Glomerular visceral epithelial cell (primary cell): ENCODE data around the gene CHAC1.
A peak's percentile ranks its signal among the peaks of the same experiment; 100 is the strongest.
"Not testable (repeated sequence)": the region's sequence is repeated elsewhere in the genome, so short reads cannot be mapped to it uniquely, and the experiment has no call there.

Experiments
- DNase-seq: peaks from one replicate; pipeline ENCODE4 v3.0.0-alpha.2; 2016; ENCODE audit errors: extremely low spot score

The CHAC1 gene

GRCh38 chr15:40957041-40957555, 3.8 kb downstream of the CHAC1 start:
- DNase-seq, result no peak

DNA sequence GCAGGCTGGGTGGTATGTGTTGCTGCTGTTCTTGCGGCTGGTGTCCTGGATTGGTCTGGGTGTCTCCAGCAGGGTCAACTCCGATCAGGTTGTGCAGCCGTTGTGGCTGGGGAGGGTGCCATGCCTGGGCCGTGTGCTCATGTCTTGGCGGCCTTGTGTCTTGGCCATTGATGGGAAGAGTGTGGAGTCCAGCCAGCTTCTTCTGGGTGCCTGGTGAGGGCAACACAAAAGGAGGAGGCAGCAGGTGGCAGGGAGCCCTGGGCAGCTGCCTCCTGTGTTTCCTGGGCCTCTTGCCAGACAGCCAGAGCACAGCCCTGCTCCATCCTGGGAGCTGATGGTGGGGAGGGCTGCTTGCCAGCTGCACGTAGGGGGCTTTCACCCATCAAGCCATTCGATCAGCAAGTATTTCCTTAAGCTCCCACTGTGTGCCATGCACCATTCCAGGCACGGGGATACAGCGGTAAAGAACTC, 4.3 kb downstream of the CHAC1 start:
- no peak for DNase-seq

GRCh38 chr15:40958146-40958545, 4.9 kb downstream of the CHAC1 start:
- no peak for DNase-seq

DNA sequence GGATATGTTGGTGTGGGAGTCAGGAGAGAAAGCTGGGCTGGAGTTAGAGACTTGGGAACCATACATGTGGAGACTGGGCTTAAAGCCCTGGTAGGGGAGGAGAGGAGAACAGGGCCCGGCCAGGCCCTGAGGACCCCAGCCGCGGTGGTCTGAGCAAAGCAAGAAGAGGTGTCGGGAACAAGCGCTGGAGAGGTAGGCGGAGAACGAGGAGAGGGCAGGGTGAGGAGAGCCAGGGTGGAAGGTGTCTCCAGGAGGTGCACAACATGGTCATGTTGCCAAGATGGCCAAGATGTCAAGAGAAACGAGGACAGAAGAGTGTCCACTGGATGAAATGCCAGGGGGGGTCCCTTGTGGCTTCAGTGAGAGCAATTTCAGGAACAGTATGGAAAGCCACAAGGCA, 5.5 kb downstream of the CHAC1 start:
- DNase-seq, result no peak

- DNase-seq, result no peak
These were observed 6.3 kb downstream of the CHAC1 start for GRCh38 chr15:40959331-40960141.

DNA sequence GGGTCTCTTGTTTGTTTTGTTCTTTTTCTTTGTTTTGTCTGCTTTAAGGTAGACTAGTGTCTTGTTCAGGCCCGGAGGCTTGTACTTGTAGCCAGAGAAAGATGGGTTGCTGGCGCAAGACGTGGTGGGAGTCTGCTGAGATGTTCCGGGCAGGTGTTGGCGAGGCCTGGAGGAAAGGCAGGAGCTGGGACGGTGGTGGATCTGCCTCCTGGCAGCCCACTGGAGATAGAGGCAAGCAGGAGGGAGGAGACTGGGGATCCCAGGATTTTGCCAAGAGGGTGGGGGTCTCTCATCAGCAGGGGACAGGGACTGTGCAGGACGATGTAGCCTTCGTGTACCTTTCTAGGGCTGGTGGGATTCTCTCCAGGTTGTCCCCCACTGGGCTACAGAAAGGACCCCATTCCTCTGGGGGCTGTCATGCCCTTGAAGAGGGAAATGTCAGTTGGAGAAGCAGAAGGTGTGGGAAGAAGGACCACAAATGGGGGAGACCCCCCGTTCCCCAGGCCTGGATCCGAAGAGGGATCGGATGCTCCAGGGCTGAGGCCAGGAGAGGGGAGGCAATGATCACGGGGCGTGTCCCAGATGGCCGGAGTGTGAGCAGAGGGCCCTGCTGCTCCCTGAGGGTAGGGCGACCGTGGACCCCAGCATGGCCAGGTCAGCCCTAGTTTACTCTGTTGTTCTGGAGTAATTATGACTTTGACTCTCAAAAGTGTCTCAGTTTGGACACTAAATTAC, 7.0 kb downstream of the CHAC1 start:
- no peak for DNase-seq

GRCh38 chr15:40960925-40961324, 7.7 kb downstream of the CHAC1 start:
- DNase-seq, result no peak

DNA sequence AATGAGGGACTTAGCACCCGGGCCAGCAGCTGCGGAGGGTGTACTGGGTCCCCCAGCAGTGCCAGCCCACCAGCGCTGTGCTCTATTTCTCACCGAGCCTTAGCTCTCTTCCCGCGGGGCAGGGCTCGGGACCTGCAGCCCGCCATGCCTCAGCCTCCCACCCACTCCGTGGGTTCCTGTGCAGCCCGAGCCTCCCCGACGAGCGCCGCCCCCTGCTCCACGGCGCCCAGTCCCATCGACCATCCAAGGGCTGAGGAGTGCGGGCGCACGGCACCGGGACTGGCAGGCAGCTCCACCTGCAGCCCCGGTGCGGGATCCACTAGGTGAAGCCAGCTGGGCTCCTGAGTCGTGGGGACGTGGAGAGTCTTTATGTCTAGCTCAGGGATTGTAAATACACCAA, 8.5 kb downstream of the CHAC1 start:
- not testable (repeated sequence) for DNase-seq

DNA sequence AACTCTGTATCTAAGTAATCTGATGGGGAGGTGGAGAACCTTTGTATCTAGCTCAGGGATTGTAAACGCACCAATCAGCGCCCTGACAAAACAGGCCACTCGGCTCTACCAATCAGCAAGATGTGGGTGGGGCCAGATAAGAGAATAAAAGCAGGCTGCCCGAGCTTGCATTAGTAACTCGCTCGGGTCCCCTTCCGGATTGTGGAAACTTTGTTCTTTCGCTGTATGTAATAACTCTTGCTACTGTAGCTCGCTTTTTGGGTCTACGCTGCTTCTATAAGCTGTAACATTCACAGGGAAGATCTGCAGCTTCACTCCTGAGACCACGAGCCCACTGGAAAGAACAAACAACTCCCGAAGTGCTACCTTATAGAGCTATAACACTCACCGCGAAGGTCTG, 9.0 kb downstream of the CHAC1 start:
- not testable (repeated sequence) for DNase-seq

GRCh38 chr15:40963201-40963600, 9.9 kb downstream of the CHAC1 start:
- no peak for DNase-seq

DNA sequence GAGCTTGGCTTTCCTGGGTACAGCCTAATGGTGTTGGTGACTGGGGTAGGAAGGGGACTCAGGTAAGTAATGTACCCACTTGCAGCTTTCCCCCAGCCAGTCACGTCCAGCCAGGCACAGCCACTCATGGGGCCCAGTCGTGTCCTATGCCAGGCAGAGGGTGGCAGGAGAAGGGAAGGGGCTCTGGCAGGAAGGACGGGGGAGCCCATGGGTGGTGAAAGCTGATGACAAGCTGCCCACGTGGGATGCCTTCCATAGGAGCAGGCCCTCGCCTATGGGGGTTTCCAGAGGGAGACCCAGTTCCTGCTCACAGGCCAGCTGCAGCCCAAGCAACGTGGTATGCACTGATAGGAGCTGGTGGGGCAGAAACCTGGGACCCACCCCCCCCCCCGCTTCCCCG, 10.7 kb downstream of the CHAC1 start:
- DNase-seq, result no peak

DNA sequence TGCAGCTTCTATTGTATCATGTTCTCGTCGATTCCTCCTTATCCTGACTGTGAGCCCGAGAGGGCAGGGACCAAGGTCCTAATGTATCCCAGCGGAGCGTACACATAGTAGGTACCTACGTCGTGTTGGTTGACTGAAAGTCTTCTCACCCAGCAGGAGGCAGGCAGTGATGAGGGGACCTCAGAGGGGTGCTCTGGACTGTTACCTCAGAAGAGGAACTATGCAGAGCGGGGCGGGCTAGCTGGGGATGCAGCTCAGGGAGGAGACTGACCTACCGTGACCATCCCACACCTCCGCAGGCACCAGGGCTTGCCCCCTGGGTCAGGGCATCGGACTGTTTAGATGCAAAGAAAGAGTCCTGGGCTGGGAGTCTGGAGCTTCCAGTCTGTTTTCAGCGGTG, 11.4 kb downstream of the CHAC1 start:
- DNase-seq, result no peak

DNA sequence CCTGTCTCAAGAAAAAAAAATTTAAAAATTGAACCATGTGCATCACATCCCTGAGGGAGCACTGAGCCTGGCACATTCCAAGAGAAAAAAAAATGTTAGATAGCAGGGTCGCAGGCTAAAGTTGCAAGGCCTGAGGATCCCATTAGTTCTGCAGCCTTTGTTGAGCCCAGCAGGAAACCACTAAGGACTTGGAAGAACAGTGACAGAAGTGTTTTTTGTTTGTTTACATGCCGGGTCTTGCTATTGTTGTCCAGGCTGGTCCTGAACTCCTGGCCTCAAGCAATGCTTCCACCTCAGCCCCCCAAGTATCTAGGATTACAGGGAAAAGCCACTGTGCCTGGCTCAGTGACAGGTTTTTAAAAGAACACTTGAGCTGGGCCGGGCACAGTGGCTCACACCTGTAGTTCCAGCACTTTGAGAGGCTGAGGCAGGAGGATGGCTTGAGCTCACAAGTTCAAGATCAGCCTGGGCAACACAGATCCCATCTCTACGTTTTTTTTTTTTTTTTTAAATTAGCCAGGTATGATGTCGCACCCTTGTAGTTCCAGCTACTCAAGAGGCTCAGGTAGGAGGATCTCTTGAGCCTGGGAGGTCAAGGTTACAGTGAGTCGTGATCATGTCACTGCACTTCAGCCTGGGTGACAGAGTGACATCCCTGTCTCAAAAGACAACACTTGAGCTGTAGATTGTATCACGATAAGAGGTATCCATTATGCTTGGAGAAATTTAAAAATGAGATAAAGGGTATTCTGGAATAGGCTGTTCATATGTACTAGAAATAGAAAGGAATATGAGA, 15.2 kb downstream of the CHAC1 start:
- DNase-seq, result no peak

DNA sequence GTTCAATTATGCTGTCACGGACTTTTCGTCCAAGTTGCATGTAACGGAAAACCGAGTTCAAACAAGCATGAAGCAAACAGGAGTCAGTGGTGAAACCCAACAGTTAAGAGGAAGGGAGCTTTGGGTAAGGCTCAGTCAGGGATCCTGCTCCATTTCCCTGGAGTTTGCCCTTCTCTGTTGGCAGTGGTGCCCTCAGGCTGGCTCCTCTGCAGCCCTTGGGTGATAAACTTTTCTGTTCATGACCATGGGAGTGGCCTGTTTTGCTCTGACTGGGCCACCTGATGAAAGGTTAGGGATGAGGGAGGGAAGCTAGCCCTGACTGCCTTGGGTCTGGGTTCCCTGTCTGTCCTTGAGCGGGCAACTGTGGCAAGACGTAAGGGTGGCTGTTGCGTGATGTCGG, 16.1 kb downstream of the CHAC1 start:
- DNase-seq, result no peak

DNA sequence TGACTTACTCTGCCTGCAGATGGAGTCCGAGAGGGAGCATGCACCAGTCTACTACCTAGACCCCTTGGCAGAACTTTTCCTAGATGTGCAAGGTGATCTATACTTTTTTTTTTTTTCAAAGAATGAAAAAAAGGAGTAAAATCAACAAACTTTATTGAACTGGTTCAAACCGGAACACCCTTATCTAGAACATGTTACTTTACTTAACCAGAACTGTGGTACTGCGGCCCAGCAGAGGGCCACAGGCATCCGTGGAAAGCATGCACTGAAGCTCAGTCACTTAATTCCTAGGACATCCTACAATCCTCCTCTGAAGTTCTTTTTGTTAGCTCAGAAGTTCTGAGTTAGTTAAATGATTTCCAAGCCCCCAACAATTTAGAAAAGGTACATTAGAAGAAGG, 21.6 kb downstream of the CHAC1 start:
- DNase-seq, result no peak

GRCh38 chr15:40976819-40977218, 23.5 kb downstream of the CHAC1 start:
- DNase-seq, result no peak

DNA sequence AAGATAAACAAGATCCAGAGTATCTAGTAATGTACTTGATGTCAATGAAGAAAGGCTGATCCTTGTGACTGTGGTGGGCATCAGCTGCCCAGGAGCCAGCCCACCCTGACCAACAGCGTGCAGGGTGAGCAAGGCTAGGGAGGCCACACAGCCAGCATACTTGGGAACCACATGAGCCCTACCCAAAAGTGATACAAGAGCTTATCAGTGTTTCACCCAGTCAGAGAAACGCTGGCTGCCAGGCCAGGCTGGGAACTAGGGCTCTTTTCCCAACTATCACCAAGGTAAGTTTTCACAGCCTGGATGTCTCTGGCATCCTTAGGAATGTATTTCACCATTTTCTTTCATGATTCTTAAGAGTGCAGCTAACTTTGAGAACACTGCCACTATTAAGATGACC, 24.9 kb downstream of the CHAC1 start:
- DNase-seq, result no peak

- DNase-seq, result no peak
These were observed 25.3 kb downstream of the CHAC1 start for GRCh38 chr15:40978562-40978961.

- no peak for DNase-seq
These were observed 27.9 kb downstream of the CHAC1 start for GRCh38 chr15:40981186-40981585.

- DNase-seq, result peak; percentile 60
These were observed 29.6 kb downstream of the CHAC1 start for GRCh38 chr15:40982855-40983254.

- DNase-seq, result no peak
These were observed 31.1 kb downstream of the CHAC1 start for GRCh38 chr15:40984406-40984805.

GRCh38 chr15:40984964-40985363, 31.7 kb downstream of the CHAC1 start:
- no peak for DNase-seq
